HG03442 (cell line): ENCODE data around the gene PARK7.

Experiments used
- ATAC-seq: cut with Tn5 transposase; IDR thresholded peaks from one replicate; pipeline ENCODE4 v1.9.1; 2021; ENCODE audit warnings: mild to moderate bottlenecking, moderate library complexity; ENCODE audit not compliant: unreplicated experiment

The PARK7 gene

GRCh38 chr1:8021676-8022266 is 60.3 kb downstream of the PARK7 start:
- no peak for ATAC-seq

GRCh38 chr1:8022395-8023286 is 61.1 kb downstream of the PARK7 start:
- no peak for ATAC-seq

DNA sequence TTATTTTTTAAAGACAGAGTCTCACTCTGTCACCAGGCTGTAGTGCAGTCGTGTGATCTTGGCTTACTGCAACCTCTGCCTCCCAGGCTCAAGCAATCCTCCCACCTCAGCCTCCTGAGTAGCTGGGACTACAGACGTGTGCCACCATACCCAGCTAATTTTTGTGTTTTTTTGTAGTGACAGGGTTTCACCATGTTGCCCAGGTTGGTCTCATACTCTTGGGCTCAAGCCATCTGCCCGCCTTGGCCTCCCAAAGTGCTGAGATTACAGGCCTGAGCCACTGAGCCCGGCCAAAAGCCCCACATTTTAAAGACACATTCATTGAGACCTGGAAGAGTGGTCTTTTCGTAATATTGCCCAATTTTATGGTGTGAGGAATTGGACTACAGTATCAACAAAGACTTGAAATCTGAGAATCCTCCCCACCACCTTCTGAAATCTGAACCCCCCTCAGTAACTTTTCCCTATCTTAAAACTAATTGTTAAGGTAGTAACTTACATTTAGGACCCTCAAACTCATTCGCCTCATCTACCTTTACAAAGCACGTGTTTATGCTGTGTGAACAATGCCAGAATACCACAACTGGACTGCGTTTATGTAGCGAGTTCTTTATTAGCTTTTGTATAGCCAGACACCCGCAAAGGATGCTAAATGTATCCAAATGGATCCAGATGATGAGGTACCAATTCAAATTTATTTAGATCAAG is 61.9 kb downstream of the PARK7 start:
- ATAC-seq = no peak

- no peak for ATAC-seq
Measured at GRCh38 chr1:8023995-8024313, 62.4 kb downstream of the PARK7 start.

- ATAC-seq = no peak
Measured at GRCh38 chr1:8024329-8024728, 62.8 kb downstream of the PARK7 start.

- no peak for ATAC-seq
Measured at GRCh38 chr1:8025061-8025670, 63.7 kb downstream of the PARK7 start.

DNA sequence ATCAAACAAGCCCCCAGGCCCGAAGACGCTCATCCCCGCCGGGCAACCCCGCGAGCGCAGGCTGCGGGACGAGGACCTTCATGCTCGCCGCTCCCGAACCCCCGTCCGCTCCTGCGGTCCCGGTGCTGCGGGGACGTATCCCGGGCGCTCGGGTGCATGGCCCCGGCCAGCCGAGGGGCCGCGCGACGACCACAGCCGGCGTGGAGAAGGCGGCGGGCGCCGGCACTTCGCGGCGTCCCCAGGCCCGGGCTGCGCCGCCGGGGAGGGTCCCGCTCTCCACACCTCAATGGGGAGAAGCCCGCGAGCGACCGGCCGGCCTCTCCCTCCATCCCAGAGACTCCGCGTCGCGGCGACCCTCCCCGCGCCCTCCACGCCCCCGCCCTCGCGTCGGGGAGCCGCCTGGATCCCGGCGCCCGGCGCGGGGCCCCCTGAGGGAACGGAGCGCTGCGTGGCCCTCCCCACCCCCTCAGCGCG is 64.2 kb downstream of the PARK7 start:
- peak; percentile 28 for ATAC-seq

GRCh38 chr1:8026153-8026975 is 64.9 kb downstream of the PARK7 start, which contains the start of gene ERRFI1:
TSS of gene ERRFI1 (minus strand) at chr1:8026309. CDS start at chr1:8015619, 10,690 bp downstream.
- ATAC-seq = peak; percentile 85

GRCh38 chr1:8026976-8027747 is 65.7 kb downstream of the PARK7 start:
- ATAC-seq = no peak

- no peak for ATAC-seq
Measured at GRCh38 chr1:8027748-8028570, 66.4 kb downstream of the PARK7 start.

GRCh38 chr1:8028571-8028910 is 67.0 kb downstream of the PARK7 start:
- no peak for ATAC-seq

DNA sequence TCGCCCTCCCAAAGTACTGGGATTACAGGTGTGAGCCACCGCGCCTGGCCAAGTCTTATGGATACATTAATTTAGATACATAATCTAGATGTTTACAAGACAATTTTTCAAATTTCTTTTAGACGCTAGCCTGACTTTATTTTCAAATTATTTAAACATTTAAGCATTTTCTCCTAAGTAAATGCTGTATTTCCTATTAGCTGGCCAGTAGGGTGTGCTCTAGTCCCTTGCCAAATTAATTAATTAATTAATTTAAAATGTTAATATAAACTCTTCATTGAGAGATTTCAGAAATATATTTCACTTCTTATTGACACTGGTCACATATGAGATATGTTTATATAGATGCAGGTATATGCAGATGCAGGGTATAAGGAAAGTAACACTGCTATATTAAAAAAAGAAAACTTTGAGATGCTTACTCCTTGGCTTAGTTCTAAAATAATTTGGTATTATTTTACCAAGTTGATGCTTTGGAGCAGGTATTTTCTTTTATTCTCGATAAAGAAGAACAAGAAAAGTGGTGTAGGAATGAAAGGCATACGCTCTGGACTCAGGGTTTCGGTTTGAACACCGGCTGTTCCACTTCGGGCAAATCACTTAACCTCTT is 69.8 kb downstream of the PARK7 start:
- ATAC-seq = no peak

DNA sequence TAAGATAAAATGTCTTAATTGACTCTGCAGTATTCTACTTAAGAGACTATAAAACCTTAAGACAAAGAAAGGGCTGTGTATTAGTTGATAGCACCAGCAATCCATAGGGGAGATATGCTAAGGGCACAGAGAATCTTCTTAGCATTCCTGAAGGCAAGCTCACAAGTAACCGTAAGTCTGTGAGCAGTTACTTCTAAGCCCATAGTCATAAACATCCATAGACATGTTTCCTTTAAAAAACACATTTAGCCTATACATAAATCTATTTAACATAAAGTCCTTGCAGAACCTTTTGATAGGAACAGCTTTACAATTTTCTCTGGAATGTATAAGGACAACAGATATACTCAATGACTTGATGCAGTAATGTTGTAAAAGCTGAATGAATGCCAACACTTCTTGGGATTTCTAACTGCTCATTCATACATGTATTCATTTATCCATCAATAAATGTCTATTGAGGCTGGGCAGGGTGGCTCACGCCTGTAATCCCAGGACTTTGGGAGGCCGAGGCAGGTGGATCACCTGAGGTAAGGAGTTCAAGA is 70.9 kb downstream of the PARK7 start:
- no peak for ATAC-seq

DNA sequence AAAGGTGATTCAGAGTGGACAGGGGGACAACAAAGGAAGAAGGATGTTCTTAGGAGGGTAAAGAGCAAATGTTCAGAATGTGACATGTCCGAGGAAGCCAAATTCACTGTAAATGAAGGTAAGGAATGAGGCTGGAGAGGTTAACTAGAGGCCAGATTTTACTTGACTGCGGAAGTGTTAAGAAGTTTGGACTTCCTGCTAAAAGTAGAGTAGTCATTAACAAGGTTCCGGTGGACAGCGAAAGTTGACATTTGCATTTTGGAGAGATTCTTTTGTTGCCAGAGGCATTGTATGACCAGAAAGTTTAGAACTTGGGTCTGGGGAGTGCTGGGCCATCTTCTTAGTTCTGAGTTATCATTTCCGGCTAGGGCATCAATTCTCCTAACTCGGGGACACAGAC is 71.8 kb downstream of the PARK7 start:
- no peak for ATAC-seq
